ENCODE measurements around the gene ATP2A3.

Gene ATP2A3

GRCh38 chr17:3923466-3924190, 40.6 kb downstream of the ATP2A3 start:
- TF ChIP-seq CTCF (IDR thresholded peaks at IDR 0.05; ENCODE audit: low read depth, low read length): no peak
- no peak overlapping the region for H3K4me3 ChIP-seq (replicated peaks in 1 of 2; ENCODE audit: low read depth in 2 of 2, low read length in 2 of 2)
- no peak for DNase-seq (ENCODE audit: low read depth in 2 of 2)

DNA sequence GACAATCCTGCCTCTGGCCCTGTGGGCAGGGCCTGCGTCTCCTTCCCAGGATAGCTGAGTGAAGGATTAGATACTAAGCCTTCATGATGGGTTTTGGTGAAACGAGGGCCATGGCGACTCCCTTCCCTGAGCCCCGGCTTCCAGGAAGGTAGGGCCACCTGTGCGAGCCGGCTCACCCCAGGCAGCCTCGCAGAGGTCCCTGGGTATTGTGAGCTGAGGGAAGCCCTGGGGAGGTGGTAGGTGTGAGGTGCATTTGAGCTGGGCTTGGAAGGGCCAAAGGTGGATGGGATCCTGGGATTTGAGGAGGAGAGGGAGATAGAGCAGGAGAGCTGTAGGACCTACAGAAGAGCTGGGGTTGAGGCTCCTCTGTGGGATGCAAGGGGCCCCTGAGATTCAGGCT, 41.5 kb downstream of the ATP2A3 start:
- no peak for DNase-seq (ENCODE audit: low read depth in 2 of 2)
- H3K4me3 ChIP-seq (replicated peaks in 1 of 2; ENCODE audit: low read depth in 2 of 2, low read length in 2 of 2): no peak overlapping the region
- no peak for TF ChIP-seq CTCF (IDR thresholded peaks at IDR 0.05; ENCODE audit: low read depth, low read length)

- TF ChIP-seq CTCF (IDR thresholded peaks at IDR 0.05; ENCODE audit: low read depth, low read length): no peak
- H3K4me3 ChIP-seq (replicated peaks in 1 of 2; ENCODE audit: low read depth in 2 of 2, low read length in 2 of 2): no peak overlapping the region
- DNase-seq (ENCODE audit: low read depth in 2 of 2): no peak
Observed at GRCh38 chr17:3921502-3922319, 42.5 kb downstream of the ATP2A3 start.

DNA sequence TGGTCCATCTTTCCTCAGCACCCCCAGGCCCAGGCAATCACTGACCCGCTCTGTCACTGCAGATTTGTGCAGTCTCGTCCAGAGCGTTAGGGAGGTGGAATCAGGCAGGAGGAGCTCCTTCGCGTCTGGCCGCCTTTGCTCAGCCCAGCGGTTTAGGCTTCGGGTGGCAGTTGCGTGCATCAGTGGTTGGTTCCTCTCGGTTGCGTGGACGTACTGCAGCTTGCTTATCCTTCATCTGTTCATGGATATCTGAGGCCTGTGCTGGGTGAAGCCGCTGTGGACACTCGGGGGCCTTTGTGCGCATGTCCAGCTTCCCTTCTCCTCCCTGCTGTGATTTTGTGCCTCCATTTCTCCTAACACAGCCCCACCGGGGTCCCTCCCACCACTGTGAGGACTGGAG, 43.2 kb downstream of the ATP2A3 start:
- TF ChIP-seq CTCF (IDR thresholded peaks at IDR 0.05; ENCODE audit: low read depth, low read length): no peak
- no peak overlapping the region for H3K4me3 ChIP-seq (replicated peaks in 1 of 2; ENCODE audit: low read depth in 2 of 2, low read length in 2 of 2)
- no peak for DNase-seq (ENCODE audit: low read depth in 2 of 2)

- DNase-seq (ENCODE audit: low read depth in 2 of 2): no peak
- H3K4me3 ChIP-seq (replicated peaks in 1 of 2; ENCODE audit: low read depth in 2 of 2, low read length in 2 of 2): no peak overlapping the region
- no peak for TF ChIP-seq CTCF (IDR thresholded peaks at IDR 0.05; ENCODE audit: low read depth, low read length)
Observed at GRCh38 chr17:3919123-3919624, 45.1 kb downstream of the ATP2A3 start.

- no peak overlapping the region for H3K4me3 ChIP-seq (replicated peaks in 1 of 2; ENCODE audit: low read depth in 2 of 2, low read length in 2 of 2)
- TF ChIP-seq CTCF (IDR thresholded peaks at IDR 0.05; ENCODE audit: low read depth, low read length): no peak
- no peak for DNase-seq (ENCODE audit: low read depth in 2 of 2)
Observed at GRCh38 chr17:3918372-3919122, 45.7 kb downstream of the ATP2A3 start.
